HG02943 (cell line): ENCODE measurements around the gene ZNF428.
"Not testable (repeated sequence)": the region's sequence is repeated elsewhere in the genome, so short reads cannot be mapped to it uniquely, and the experiment has no call there.

Source experiments
- ATAC-seq: cut with Tn5 transposase; IDR thresholded peaks from one replicate; pipeline ENCODE4 v1.9.1; 2021; ENCODE audit warnings: mild to moderate bottlenecking, low read depth, moderate library complexity; ENCODE audit not compliant: unreplicated experiment

ZNF428 gene, protein sequence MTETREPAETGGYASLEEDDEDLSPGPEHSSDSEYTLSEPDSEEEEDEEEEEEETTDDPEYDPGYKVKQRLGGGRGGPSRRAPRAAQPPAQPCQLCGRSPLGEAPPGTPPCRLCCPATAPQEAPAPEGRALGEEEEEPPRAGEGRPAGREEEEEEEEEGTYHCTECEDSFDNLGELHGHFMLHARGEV

GRCh38 chr19:43619262-43620060 lies at the start of gene ZNF428:
TSS of gene ZNF428 (minus strand) at chr19:43619629. CDS start at chr19:43614304, 5,325 bp downstream.
- ATAC-seq = peak; percentile 70

GRCh38 chr19:43668406-43669109 lies 49.1 kb upstream of the ZNF428 start:
- peak; percentile 84 for ATAC-seq

DNA sequence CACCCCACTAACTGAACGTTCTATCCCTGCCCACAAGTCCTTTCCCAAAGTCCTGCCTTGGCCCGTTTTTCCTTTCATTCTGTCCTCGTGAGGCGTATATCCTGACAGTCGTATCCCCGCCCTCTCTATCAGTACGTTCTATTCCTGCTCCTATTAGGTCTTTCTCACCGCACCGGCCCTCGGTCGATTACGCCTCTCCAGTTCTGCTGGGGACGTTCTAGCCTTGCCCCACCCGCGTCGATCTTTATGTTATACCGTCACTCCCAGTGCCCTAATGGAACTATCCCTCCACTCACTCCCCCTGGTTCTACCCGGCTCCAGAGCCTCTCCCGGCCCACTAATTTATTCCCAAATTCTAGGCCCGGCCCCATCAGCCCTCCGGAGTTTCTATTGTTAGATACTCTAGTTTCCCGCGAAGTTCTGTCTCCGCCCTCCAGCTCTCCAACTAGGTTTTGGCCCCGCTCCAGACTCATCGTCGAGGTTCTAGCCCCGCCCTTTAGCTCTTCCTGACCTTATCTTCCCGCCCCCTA lies 48.5 kb upstream of the ZNF428 start:
- no peak for ATAC-seq

- no peak for ATAC-seq
Measured at GRCh38 chr19:43667126-43667875, 47.9 kb upstream of the ZNF428 start.

DNA sequence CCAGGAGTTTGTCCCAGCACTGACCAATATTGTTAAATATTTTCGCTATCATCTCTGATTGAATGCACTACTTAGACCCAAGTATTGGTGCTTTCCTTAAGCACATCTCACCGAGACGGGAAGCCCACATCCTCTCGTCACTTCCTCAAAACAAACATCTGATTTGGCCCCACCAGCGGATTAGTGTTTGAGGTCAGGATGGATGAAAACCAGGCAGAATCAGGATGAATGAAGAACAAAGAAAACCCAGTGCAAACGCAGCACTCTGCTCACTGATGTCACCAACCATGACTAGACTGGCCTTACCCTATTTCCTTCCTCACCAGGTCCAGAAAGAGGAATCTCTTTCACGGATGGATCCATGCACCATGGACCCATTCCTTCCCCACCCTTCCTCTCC lies 44.6 kb upstream of the ZNF428 start:
- no peak for ATAC-seq

- no peak for ATAC-seq
Measured at GRCh38 chr19:43662487-43662886, 43.1 kb upstream of the ZNF428 start.

DNA sequence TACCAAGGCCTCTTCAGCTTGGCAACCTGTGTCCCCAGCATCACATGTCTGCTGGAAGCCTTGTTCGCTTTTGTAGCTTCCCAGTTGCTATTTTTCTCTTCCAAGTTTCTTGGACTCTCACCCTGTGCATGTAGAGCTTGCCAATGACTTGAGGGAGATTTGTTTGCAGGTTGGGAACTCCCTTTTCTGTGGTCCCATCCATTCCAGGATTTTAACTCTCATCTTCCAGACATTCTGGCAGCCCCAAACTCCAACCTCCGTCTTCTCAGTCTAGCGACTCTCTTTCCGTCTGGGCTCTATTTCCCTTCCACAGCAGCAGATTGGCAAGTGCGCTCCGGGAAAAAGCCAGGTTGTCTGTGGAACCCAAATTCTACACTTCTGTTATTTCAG lies 41.5 kb upstream of the ZNF428 start:
- no peak for ATAC-seq

- no peak for ATAC-seq
Measured at GRCh38 chr19:43660301-43660970, 41.0 kb upstream of the ZNF428 start.

DNA sequence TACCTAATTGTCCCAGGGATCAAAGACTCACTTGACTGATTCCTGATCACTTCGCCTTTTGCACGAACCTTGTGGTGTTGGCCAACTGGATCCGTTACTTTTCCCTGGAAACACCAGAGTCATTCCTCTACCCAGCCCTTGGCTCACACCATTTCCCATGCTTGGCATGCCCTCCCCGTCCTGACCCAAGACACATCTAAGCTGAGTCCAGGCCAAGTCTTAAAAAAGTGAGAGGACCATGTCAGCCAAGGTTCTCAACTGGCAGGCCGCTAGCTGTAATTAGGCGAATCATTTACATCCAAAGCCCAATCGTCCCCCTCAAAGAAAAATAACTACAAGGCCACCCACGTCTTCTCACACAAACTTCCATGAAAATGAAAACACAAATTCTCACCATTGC lies 39.1 kb upstream of the ZNF428 start:
- no peak for ATAC-seq

DNA sequence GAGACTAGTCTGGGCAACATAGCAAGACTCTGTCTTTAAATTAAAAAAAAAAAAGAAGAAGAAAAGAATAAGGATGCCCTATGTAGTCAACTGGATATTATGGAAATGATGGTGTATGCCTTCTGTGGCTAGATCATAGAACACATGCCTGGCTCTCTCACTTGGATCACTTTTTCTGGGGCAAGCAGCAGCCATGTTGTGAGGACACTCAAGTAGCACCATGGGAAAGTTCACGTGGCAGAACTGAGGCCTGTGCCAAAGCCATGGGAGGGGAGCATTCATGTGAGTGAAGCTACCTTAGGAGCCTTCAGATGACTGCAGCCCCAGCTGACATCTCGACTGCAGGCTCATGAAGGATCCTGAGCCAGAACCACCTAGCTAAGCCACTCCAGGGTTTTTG lies 38.6 kb upstream of the ZNF428 start:
- ATAC-seq = no peak

GRCh38 chr19:43656436-43656835 lies 37.0 kb upstream of the ZNF428 start:
- no peak for ATAC-seq

- no peak for ATAC-seq
Measured at GRCh38 chr19:43652546-43652874, 33.1 kb upstream of the ZNF428 start.

DNA sequence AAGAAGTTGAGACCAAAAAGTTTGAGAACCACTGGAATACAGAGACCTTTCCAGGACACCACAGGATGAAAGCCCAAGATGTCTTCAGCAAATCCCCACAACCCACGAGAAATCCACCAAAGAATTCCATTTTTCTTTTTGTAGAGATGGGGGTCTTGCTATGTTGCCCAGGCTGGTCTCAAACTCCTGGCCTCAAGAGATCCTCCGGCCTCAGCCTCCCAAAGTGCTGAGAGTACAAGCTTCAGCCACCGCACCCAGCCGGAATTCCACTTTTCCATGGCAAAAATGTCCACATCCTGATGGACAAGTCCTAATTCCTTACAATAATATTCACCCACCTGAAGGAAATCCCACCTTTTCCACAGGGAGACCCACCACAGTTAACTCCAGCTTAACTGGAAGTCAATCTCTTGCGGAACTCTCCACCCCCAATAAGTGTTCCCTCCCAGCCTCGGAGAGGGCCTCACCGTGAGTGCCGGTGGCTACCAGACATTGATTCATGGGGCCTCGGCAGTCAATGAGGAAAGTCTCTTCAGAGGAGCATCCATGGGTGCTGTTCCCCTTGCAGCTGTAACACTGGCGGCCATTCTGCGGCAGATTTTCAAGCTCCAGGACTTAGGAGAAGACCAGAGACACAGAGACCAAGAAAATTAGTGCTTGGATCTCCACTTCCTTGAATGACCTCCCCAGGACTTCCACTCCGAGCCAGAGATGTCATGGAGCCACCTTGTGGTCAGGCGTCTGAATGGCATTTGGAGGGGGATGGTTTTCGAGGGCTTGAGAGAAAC lies 32.5 kb upstream of the ZNF428 start:
- ATAC-seq = no peak

DNA sequence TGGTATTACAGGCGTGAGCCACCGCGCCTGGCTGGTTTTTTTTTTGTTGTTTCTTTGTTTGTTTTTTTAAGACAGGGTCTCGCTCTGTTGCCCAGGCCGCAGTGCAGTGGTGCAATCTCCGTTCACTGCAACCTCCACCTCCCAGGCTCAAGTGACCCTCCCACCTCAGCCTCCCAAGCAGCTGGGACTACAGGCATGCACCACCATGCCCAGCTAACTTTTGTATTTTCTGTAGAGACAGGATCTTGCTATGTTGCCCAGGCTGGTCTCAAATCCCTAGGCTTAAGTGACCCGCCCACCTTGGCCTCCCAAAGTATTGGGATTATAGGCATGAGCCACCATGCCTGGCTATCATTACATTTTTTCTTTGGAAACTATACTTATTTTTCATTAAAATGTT lies 30.8 kb upstream of the ZNF428 start:
- not testable (repeated sequence) for ATAC-seq

DNA sequence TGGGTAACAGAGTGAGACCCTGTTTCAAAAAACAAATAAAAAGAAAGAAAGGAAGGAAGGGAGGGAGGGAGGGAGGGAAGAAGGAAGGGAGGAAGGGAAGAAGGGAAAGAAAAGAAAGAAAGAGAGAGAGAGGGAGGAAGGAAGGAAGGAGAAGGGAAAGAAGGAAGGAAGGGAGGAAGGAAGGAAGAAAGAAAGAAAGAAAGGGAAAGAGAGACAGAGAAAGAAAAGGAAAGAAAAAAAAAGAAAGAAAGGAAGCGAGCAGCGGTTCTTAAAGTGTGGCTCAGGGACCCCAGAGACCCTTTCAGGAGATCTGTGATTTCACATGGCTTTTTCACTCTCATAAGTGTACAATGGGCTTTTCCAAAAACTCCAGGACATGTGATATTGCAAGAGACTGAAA lies 30.1 kb upstream of the ZNF428 start:
- ATAC-seq = no peak

- ATAC-seq = no peak
Measured at GRCh38 chr19:43648633-43649032, 29.2 kb upstream of the ZNF428 start.

DNA sequence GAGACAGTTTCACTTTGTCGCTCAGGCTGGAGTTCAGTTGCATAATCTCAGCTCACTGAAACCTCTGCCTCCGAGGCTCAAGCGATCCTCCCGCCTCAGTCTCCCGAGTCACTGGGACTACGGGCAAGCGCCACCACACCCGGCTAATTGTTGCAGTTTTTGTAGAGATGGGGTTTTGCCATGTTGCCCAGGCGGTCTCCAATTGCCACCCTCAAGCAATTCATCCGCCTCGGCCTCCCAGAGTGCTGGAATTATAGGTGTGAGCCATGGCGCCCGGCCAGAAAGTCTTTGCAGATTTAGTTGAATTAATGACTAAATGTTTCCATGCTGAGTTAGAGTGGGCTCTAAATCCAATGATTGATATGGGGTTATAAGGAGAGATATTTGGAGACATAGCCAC lies 24.8 kb upstream of the ZNF428 start:
- no peak for ATAC-seq

- no peak for ATAC-seq
Measured at GRCh38 chr19:43643326-43643725, 23.9 kb upstream of the ZNF428 start.

GRCh38 chr19:43642531-43642930 lies 23.1 kb upstream of the ZNF428 start:
- no peak for ATAC-seq
